Gastroesophageal sphincter (tissue), 3 donors: Measurements from ENCODE around the gene PDE6C.

Experiments used
- CTCF ChIP-seq, 4 experiments: fragments of 200-600 bp in 2 of 4; fragments of 450-650 bp in 2 of 4; sonication (generic) in 1 of 4; IDR thresholded peaks; one replicate each; pipeline ENCODE4 v1.5.1; 2017 to 2019; ENCODE audit warnings: antibody characterized with exemption in 4 of 4, mild to moderate bottlenecking in 2 of 4, moderate library complexity in 2 of 4
- EP300 ChIP-seq: sonication (generic); formaldehyde crosslinking; IDR thresholded peaks from one replicate; pipeline ENCODE4 v1.6.1; 2017; ENCODE audit warnings: antibody characterized with exemption, mild to moderate bottlenecking
- POLR2A ChIP-seq, 2 donors: fragments of 450-650 bp; IDR thresholded peaks; one replicate each; pipeline ENCODE4 v1.6.1; 2017; ENCODE audit warnings: antibody characterized with exemption in 2 of 2, mild to moderate bottlenecking in 2 of 2, moderate library complexity in 1 of 2
- POLR2AphosphoS5 ChIP-seq: sonication (generic); formaldehyde crosslinking; IDR thresholded peaks from one replicate; pipeline ENCODE4 v1.6.1; 2017; ENCODE audit warnings: antibody characterized with exemption

GRCh38 chr10:93711891-93712290, 99.6 kb downstream of the PDE6C start:
- TF ChIP-seq CTCF (IDR thresholded peaks at IDR 0.05), result no peak
- TF ChIP-seq POLR2A (IDR thresholded peaks at IDR 0.05), result no peak
- TF ChIP-seq POLR2AphosphoS5, result no peak
- no peak for TF ChIP-seq EP300
